ENCODE results near the gene DENND1A.

Gene DENND1A

DNA sequence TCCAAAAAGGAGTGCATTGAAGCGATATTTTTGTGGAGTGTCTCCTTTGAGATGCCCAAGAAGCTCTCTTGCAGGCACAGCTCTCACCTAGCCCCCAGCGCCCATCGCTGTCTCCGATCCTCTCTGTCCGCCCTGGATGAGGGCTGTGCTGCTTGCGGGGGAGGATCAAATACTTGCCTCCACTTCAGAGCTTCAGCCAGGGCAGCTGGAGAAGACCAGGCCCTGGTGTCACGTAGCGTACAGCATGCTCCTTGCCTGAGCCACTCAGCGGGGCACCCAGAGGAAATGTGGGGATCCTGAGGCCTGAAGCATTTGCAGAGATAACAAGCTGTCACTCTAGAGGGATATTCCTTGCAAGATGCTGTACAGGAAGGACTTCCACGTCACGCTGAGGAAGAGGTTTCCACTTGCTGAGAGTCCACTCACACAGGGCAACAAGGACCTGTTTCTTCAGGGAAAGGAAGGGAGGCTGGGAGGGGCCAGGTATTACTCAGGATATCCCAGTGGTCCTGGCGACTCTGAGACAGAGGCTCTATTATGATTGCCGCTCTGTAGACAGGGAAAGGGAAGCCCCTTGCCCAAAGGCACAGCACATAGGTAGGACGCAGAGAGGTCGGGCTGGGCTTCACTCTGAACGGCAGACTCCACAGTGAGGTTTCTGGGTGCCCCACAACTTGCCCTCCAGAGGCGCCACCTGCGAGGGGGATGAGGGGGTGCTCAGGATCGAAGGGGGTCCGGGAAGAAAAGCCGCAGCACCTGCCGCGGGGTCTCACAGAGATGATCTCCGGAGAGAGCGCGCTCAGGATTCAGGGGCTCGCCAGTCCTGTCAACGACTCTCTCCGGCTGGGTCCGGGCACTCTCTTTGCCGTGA, 510.0 kb downstream of the DENND1A start:
- DNase-seq (ENCODE audit: low read depth in 2 of 3, low spot score in 2 of 3), result no peak

GRCh38 chr9:123419091-123419490, 510.8 kb downstream of the DENND1A start:
- no peak for DNase-seq (ENCODE audit: low read depth in 2 of 3, low spot score in 2 of 3)

- DNase-seq (ENCODE audit: low read depth in 2 of 3, low spot score in 2 of 3), result no peak
Measured at GRCh38 chr9:123418506-123418905, 511.4 kb downstream of the DENND1A start.

DNA sequence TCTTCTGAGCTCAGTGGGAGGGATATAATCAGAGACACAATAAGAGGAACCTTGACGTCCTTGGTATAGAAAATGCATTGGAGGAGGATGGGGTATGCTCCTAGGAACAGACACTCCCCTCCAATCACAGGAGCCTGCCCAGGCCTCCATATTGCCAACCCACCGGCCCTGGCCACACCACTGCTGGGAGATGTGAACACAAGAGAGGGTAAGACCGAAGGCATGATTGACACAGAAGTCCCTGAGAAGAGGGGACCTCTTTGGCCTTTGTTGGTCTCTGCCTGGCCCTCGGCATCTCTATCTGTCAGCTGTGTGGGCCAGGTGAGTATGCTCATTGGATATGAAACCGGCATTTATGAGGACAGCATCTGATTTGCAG, 511.9 kb downstream of the DENND1A start:
- no peak for DNase-seq (ENCODE audit: low read depth in 2 of 3, low spot score in 2 of 3)

DNA sequence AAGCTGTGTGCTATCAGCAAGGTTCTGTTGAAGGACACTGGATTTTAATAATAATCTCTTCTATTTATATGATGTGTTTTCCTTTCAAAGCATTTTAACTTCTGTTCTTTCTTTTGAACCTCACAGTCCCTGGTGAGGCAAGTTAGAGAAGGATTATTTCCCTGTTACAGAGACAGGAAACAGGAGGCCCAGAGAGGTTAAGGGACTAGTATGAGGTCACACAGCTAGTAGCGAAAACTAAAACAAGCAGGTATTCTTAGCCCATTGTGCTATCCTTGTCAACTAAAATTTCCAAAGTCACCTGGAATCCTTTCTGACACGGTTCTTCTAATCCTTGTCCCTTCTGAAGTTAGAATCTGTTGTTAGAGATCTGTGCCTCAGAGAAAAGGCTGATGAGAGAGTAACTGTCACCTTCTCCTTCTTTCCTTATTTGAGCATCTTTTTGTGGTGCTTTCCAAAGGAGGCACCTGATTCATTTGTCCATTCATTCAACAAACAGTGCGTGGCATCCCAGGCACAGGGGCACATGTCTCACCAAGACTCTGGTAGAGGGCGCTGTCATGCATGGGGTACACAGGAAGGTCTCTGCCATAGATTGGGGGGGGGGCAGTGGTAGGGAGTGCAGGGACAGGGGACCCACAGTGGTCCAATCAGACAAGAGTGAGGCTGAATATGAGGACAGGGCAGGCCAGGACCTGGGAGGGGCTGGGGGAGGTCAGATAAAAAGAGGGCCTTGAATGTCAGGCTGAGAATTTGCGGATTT, 512.5 kb downstream of the DENND1A start:
- DNase-seq (ENCODE audit: low read depth in 2 of 3, low spot score in 2 of 3), result no peak

- no peak for DNase-seq (ENCODE audit: low read depth in 2 of 3, low spot score in 2 of 3)
Measured at GRCh38 chr9:123416176-123416575, 513.8 kb downstream of the DENND1A start.

- DNase-seq (ENCODE audit: low read depth in 2 of 3, low spot score in 2 of 3), result no peak
Measured at GRCh38 chr9:123414936-123415930, 514.7 kb downstream of the DENND1A start.

- no peak for DNase-seq (ENCODE audit: low read depth in 2 of 3, low spot score in 2 of 3)
Measured at GRCh38 chr9:123414204-123414603, 515.7 kb downstream of the DENND1A start.

- DNase-seq (ENCODE audit: low read depth in 2 of 3, low spot score in 2 of 3), result no peak
Measured at GRCh38 chr9:123412171-123412820, 517.6 kb downstream of the DENND1A start.

DNA sequence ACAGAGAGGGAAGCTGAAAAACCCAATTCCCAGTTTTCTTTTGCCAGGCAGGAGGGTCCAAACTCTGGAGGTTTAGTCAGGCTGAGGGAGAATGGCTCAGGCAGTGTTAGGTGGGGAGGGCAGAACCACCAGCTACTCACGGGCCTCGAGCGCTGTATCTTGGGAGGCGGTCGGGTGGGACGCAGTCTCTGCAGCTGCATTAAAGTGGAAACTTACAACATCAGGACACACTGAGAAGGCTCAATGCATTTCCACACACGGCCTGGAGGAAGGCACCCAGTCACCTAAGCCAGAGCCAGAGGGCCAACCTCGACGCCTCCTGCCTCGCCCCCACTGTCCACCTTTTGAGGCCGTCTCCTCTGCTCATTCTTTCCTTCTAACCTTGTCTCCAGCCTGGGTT, 518.3 kb downstream of the DENND1A start:
- DNase-seq (ENCODE audit: low read depth in 2 of 3, low spot score in 2 of 3), result no peak

GRCh38 chr9:123411191-123411590, 518.7 kb downstream of the DENND1A start:
- DNase-seq (ENCODE audit: low read depth in 2 of 3, low spot score in 2 of 3), result no peak

GRCh38 chr9:123410281-123410910, 519.5 kb downstream of the DENND1A start:
- no peak for DNase-seq (ENCODE audit: low read depth in 2 of 3, low spot score in 2 of 3)

DNA sequence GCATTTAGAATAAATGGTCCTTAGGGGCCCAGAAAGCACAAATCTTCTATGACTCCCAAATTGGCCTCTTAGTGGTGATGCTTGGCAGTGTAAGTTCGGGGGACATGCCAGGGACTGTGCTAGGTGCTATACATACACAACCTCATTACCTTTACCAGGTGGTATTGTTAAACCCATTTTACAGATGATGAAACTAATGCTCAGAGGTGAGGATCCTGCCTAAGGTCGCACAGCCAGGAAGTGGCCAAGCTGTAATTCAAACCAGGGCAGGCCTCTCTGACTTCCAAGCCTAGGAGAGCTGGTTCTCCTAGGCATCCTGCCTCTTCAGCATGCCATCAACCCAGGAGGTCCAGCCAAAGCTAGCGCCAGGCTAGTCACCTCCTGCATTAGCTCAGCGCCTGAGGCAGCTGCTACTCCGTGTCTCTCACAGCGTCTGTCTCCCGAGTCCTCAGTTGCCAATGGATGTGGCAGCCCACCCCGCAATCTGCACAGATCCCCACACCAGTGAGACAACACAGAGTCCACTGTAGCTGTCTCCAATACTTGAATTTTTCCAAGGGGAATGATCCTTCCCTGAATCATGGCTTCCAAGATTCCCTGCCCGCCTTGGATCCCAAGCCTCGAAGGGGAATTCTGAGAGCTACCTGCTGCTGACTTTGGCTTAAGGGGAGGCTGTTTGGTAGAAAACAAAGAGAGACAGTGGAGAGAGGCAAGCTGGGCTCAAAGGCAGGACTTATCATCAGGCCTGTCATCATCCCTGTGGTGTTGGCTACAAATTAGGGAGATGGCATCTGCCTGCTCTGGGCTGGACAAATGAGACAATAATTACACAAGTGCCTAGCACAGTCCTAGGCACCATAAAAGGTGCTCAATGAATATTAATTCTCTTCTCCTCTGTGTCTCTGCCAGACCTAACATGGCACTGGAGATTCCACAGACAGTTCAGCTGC, 521.3 kb downstream of the DENND1A start:
- no peak for DNase-seq (ENCODE audit: low read depth in 2 of 3, low spot score in 2 of 3)

GRCh38 chr9:123407217-123407851, 522.6 kb downstream of the DENND1A start:
- no peak for DNase-seq (ENCODE audit: low read depth in 2 of 3, low spot score in 2 of 3)

- no peak for DNase-seq (ENCODE audit: low read depth in 2 of 3, low spot score in 2 of 3)
Measured at GRCh38 chr9:123406691-123407216, 523.2 kb downstream of the DENND1A start.

GRCh38 chr9:123406016-123406415, 523.9 kb downstream of the DENND1A start:
- DNase-seq (ENCODE audit: low read depth in 2 of 3, low spot score in 2 of 3), result no peak

DNA sequence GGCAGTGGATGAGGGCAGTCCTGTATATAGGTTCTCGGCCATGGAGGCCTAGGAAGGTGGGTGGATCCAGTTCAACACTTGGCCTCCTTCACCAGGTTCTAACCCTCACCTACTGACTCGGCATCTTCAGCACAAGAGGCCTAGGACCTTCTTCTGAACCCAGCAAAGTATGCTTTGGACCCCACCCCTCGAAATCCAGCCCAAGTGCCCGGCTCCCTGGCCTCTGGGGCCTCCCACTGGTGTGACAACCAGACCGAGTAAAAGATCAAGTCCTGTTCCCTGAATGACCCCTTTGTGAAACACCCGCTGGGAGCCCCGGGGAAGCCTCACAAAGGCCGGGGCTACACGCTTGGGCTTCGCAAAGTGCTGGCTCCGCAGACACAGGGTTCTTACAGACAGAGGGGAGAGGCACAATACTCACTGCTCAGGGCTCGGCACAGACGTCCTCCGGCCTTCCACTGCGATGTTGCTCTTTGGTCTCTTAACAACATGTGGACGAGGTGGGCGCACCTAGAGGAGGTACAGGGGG, 526.9 kb downstream of the DENND1A start:
- no peak for DNase-seq (ENCODE audit: low read depth in 2 of 3, low spot score in 2 of 3)

DNA sequence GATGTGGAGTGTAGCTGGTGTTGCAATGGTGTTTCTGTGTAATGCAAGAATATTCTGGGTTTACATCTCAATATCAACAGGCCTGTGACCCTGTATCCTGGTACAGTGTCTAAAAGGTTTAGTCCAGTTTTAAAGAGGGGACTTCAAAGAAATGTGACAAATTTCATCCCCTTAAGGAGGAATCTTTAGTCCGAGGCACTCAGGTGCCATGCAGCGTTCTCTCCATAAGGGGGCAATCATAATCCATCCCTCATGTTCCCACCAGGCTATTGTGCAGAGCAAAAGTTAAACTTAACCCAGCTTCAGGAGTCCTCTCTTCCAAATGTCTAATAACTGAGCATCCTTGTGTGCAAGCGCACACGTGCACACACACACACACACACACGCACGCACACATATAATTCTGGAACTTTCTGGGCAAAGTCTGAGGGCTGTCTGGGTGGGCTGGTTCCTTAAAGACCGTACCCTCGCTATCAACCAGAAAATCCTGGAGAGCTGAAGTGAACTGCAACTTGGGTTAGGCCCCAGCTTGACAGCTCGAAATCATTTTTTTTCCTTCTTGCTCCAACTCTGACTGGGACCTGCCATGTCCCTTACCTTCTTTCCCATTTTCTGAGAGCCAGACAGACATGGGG, 527.9 kb downstream of the DENND1A start:
- no peak for DNase-seq (ENCODE audit: low read depth in 2 of 3, low spot score in 2 of 3)
